Upper lobe of left lung (tissue), 4 donors: ENCODE data around the gene SF3B1.

Experiments
- CTCF ChIP-seq, 6 experiments: fragments of 450-650 bp in 4 of 6; fragments of 200-600 bp in 2 of 6; sonication (generic) in 2 of 6; IDR thresholded peaks; one replicate each; pipeline ENCODE4 v1.5.1; 2016 to 2019; ENCODE audit warnings: antibody characterized with exemption in 6 of 6
- EP300 ChIP-seq, 4 donors: sonication (generic); formaldehyde crosslinking; IDR thresholded peaks; one replicate each; pipeline ENCODE4 v1.5.1; 2017; ENCODE audit warnings: antibody characterized with exemption in 4 of 4, control low read depth in 2 of 4
- POLR2A ChIP-seq, 4 donors: fragments of 450-650 bp; IDR thresholded peaks; one replicate each; pipeline ENCODE4 v1.5.1; 2016 to 2017; ENCODE audit warnings: antibody characterized with exemption in 4 of 4, mild to moderate bottlenecking in 2 of 4
- POLR2AphosphoS5 ChIP-seq, 2 donors: sonication (generic); formaldehyde crosslinking; IDR thresholded peaks; one replicate each; pipeline ENCODE4 v1.5.1; 2017; ENCODE audit warnings: antibody characterized with exemption in 2 of 2

GRCh38 chr2:197453123-197453913 is 18.5 kb upstream of the SF3B1 start, which contains the start of gene COQ10B:
- TF ChIP-seq CTCF (IDR thresholded peaks at IDR 0.05) (peak in 5 of 6 experiments; percentile 11 to 56 (median 25)), EP300 (IDR thresholded peaks at IDR 0.05) (peak in 2 of 4 donors; percentile 15 to 64), POLR2A (IDR thresholded peaks at IDR 0.05) (peak; percentile 80 to 97 (median 89)), POLR2AphosphoS5 (IDR thresholded peaks at IDR 0.05) (peak; percentile 95 to 96)
